Muscle of arm (tissue), 12 donors: Measurements from ENCODE around the gene TRIM37. TPM values are rescaled to one million over a fixed set of nuclear protein-coding genes. Genes with fewer than 3 reads are reported as not detected.
A peak's percentile ranks its signal among the peaks of the same experiment; 100 is the strongest.

Source experiments
- DNase-seq: peaks from one replicate; pipeline ENCODE4 v3.0.0-alpha.2; 2013
- polyA plus RNA-seq, 12 donors: library from polyadenylated mRNA; unstranded; fragments of 120-200 nt; gene quantifications; one replicate each; pipeline ENCODE4 v1.2.1, GENCODE V29; 2013; ENCODE audit not compliant: insufficient read length in 12 of 12

TRIM37 gene
- polyA plus RNA-seq, 12 donors = 10.2 to 17.5 (median 15.0) TPM; not detected in 1

- DNase-seq = no peak
Measured at GRCh38 chr17:59049798-59050197, 56.9 kb downstream of the TRIM37 start.

GRCh38 chr17:59047616-59048015 lies 59.1 kb downstream of the TRIM37 start:
- DNase-seq = no peak

GRCh38 chr17:59046192-59046591 lies 60.5 kb downstream of the TRIM37 start:
- DNase-seq = no peak

GRCh38 chr17:59038734-59039133 lies 67.9 kb downstream of the TRIM37 start:
- DNase-seq = no peak

GRCh38 chr17:59037960-59038359 lies 68.7 kb downstream of the TRIM37 start:
- DNase-seq = no peak

GRCh38 chr17:59030811-59031210 lies 75.9 kb downstream of the TRIM37 start:
- DNase-seq = no peak

GRCh38 chr17:59028328-59028727 lies 78.4 kb downstream of the TRIM37 start:
- peak; percentile 24 for DNase-seq

- DNase-seq = no peak
Measured at GRCh38 chr17:59027750-59028149, 78.9 kb downstream of the TRIM37 start.

GRCh38 chr17:59026176-59026939 lies 80.3 kb downstream of the TRIM37 start:
- DNase-seq = no peak

GRCh38 chr17:59024916-59025315 lies 81.8 kb downstream of the TRIM37 start:
- no peak for DNase-seq

- no peak for DNase-seq
Measured at GRCh38 chr17:59018019-59018418, 88.7 kb downstream of the TRIM37 start.

GRCh38 chr17:59011975-59012374 lies 94.7 kb downstream of the TRIM37 start:
- DNase-seq = no peak

- DNase-seq = no peak
Measured at GRCh38 chr17:59010026-59010425, 96.7 kb downstream of the TRIM37 start.

GRCh38 chr17:59008737-59009136 lies 97.9 kb downstream of the TRIM37 start:
- DNase-seq = no peak

- no peak for DNase-seq
Measured at GRCh38 chr17:59007995-59008394, 98.7 kb downstream of the TRIM37 start.

GRCh38 chr17:59004338-59005111 lies 102.2 kb downstream of the TRIM37 start:
- peak; percentile 63 for DNase-seq

- no peak for DNase-seq
Measured at GRCh38 chr17:59003860-59004259, 102.8 kb downstream of the TRIM37 start.

- no peak for DNase-seq
Measured at GRCh38 chr17:59002848-59003247, 103.8 kb downstream of the TRIM37 start.

- no peak for DNase-seq
Measured at GRCh38 chr17:59002126-59002525, 104.6 kb downstream of the TRIM37 start.

GRCh38 chr17:59001158-59001814 lies 105.4 kb downstream of the TRIM37 start:
- DNase-seq = no peak

GRCh38 chr17:59000022-59000421 lies 106.7 kb downstream of the TRIM37 start:
- no peak for DNase-seq

GRCh38 chr17:58999500-58999899 lies 107.2 kb downstream of the TRIM37 start:
- DNase-seq = no peak

- no peak for DNase-seq
Measured at GRCh38 chr17:58998871-58999270, 107.8 kb downstream of the TRIM37 start.
